K562 (cell line): ENCODE measurements around the gene MAP2. TPM values are rescaled to one million over a fixed set of nuclear protein-coding genes. Genes with fewer than 3 reads are reported as not detected.

Source experiments
- ATAC-seq: fragments of 200-7000 bp; cut with Tn5 transposase; 3 replicates; pipeline ENCODE4 v1.9.1; 2020; ENCODE audit warnings: moderate library complexity
- BruUV-seq: library from RNA; stranded (reverse); fragments of 400-500 nt; replicated peaks from 2 replicates; lab custom pipeline; 2021; lab: Mats Ljungman, UMichigan
- CTCF ChIA-PET: fragments of 300-600 bp; formaldehyde crosslinking; extraction: SDS; loops from one replicate; lab custom pipeline; 2021; ENCODE audit warnings: low intra/inter-chr PET ratio; lab: Yijun Ruan, JAX
- POLR2A ChIA-PET: fragments of 300-600, 350-650 bp; sonication (Branson Sonifier 250); formaldehyde crosslinking; extraction: SDS; loops from one replicate; lab custom pipeline; 2021; ENCODE audit warnings: antibody characterized with exemption, inconsistent platforms; lab: Yijun Ruan, JAX
- DNase-seq, 4 experiments: peaks; one replicate each; pipeline versions ENCODE4 v3.0.0 to v3.0.0-alpha.2; 2011 to 2018; ENCODE audit warnings: low spot score in 3 of 4, mixed read lengths in 3 of 4; ENCODE audit errors: extremely low read depth in 1 of 4
- FAIRE-seq: peaks from 2 replicates; lab custom pipeline; 2011; peaks lifted over from hg19 to GRCh38; lab: Jason Lieb, UNC
- H2AFZ ChIP-seq: 2 replicates; pipeline ENCODE4 v1.6.0; 2011; ENCODE audit warnings: low read depth, low read length, control low read depth, inconsistent platforms
- H3K27ac ChIP-seq: fragments of 200-600 bp; 3 replicates; pipeline ENCODE4 v1.8.0; 2011; ENCODE audit warnings: low read depth, mild to moderate bottlenecking, control low read depth, inconsistent platforms, low read length, moderate library complexity, mixed read lengths; ENCODE audit errors: extremely low read depth
- H3K27me3 ChIP-seq, 2 experiments: fragments of 300-600 bp in 1 of 2; 2 replicates in 1 of 2; 3 replicates in 1 of 2; pipeline versions ENCODE4 v1.6.0 to v1.8.0; 2011; ENCODE audit warnings: inconsistent platforms in 2 of 2, low read length in 2 of 2, mild to moderate bottlenecking in 1 of 2, mixed read lengths in 1 of 2, moderate library complexity in 1 of 2; ENCODE audit not compliant: control insufficient read depth in 2 of 2, insufficient read depth in 2 of 2
- H3K36me3 ChIP-seq: fragments of 300-600 bp; 3 replicates; pipeline ENCODE4 v1.8.0; 2011; ENCODE audit warnings: mild to moderate bottlenecking, low read length, inconsistent platforms; ENCODE audit not compliant: control insufficient read depth, insufficient read depth
- H3K4me1 ChIP-seq, 2 experiments: fragments of 200-600 bp in 1 of 2; replicated peaks in 1 of 2; 2 replicates in 1 of 2; 3 replicates in 1 of 2; pipeline versions ENCODE4 v1.5.1 to v1.8.0; 2011; ENCODE audit warnings: inconsistent platforms in 2 of 2, low read length in 2 of 2, mild to moderate bottlenecking in 1 of 2, mixed read lengths in 1 of 2, moderate library complexity in 1 of 2; ENCODE audit not compliant: control insufficient read depth in 2 of 2, insufficient read depth in 2 of 2
- H3K4me2 ChIP-seq: 2 replicates; pipeline ENCODE4 v1.6.1; 2011; ENCODE audit warnings: low read length, control low read depth, inconsistent platforms, mixed read lengths; ENCODE audit not compliant: insufficient read depth
- H3K4me3 ChIP-seq: fragments of 200-600 bp; sonication (generic), shearing (Covaris generic); 2 replicates; pipeline ENCODE4 v1.5.1; 2016; ENCODE audit warnings: control low read depth, inconsistent platforms
- H3K79me2 ChIP-seq: fragments of 200-600 bp; 3 replicates; pipeline ENCODE4 v1.8.0; 2011; ENCODE audit warnings: low read length, inconsistent platforms; ENCODE audit not compliant: control insufficient read depth, insufficient read depth
- H3K9ac ChIP-seq, 2 experiments: 2 replicates each; pipeline versions ENCODE4 v1.6.0 to v1.6.1; 2011; ENCODE audit warnings: low read depth in 2 of 2, low read length in 2 of 2, control low read depth in 1 of 2, inconsistent platforms in 1 of 2, mild to moderate bottlenecking in 1 of 2, mixed read lengths in 1 of 2; ENCODE audit not compliant: insufficient read depth in 1 of 2
- H3K9me1 ChIP-seq: one replicate; pipeline ENCODE4 v1.6.0; 2011; ENCODE audit warnings: inconsistent platforms, mild to moderate bottlenecking, low read length, moderate library complexity; ENCODE audit not compliant: control insufficient read depth, insufficient read depth
- H3K9me3 ChIP-seq: replicated peaks from 2 replicates; pipeline ENCODE4 v1.5.1; 2011; ENCODE audit warnings: low read depth, low read length, inconsistent platforms; ENCODE audit not compliant: control insufficient read depth, insufficient read depth
- H4K20me1 ChIP-seq: replicated peaks from 2 replicates; pipeline ENCODE4 v1.6.1; 2011; ENCODE audit warnings: low read length, inconsistent platforms, mixed read lengths; ENCODE audit not compliant: control insufficient read depth, insufficient read depth
- CBFA2T3 ChIP-seq: fragments of 450-650 bp; IDR thresholded peaks from 2 replicates; pipeline ENCODE4 v1.6.1; 2017
- CBX3 ChIP-seq, 2 experiments: IDR thresholded peaks; 1 replicate in 1 of 2; 2 replicates in 1 of 2; pipeline ENCODE4 v1.6.1; 2012; ENCODE audit warnings: inconsistent platforms in 2 of 2, low read length in 2 of 2, borderline replicate concordance in 1 of 2, control low read depth in 1 of 2
- HDAC1 ChIP-seq, 2 experiments: fragments of 450-650 bp; IDR thresholded peaks; 2 replicates each; pipeline ENCODE4 v1.6.1; 2016 to 2017; ENCODE audit warnings: inconsistent platforms in 1 of 2, mild to moderate bottlenecking in 1 of 2, moderate library complexity in 1 of 2
- MEF2D ChIP-seq: conservative IDR thresholded peaks from 2 replicates; pipeline ENCODE4 v1.6.1; 2016; ENCODE audit warnings: low read depth, missing genetic modification characterization, missing compliant biosample characterization
- MYNN ChIP-seq, 2 experiments: sonication (generic); formaldehyde crosslinking in 1 of 2; IDR thresholded peaks; 2 replicates each; pipeline versions ENCODE4 v1.5.0 to v1.6.1; 2016 to 2020; ENCODE audit warnings: antibody characterized with exemption in 1 of 2, missing genetic modification reagents in 1 of 2
- NR4A1 ChIP-seq, 2 experiments: fragments of 250-450 bp in 1 of 2; fragments of 450-650 bp in 1 of 2; sonication (Bioruptor Pico) in 1 of 2; IDR thresholded peaks; 2 replicates each; pipeline versions ENCODE4 v1.4.0 to v1.6.1; 2016 to 2020; ENCODE audit warnings: mild to moderate bottlenecking in 2 of 2, missing compliant biosample characterization in 1 of 2, missing genetic modification characterization in 1 of 2, moderate library complexity in 1 of 2
- SAFB ChIP-seq: fragments of 200-400 bp; formaldehyde crosslinking; IDR thresholded peaks from 2 replicates; pipeline ENCODE4 v1.6.1; 2017; ENCODE audit warnings: low read depth, low read length, borderline replicate concordance
- WGBS: fragments of 100-300 bp; shearing (Covaris generic); methylation state at CpG from one replicate; pipeline ENCODE4 v1.1.6; 2016; ENCODE audit warnings: low coverage, mixed read lengths; ENCODE audit not compliant: insufficient coverage; ENCODE audit errors: missing lambda C conversion rate; 5-methylcytosine and 5-hydroxymethylcytosine counted together
- in situ Hi-C: fragments of 300-500 bp; cut with MboI; formaldehyde crosslinking; loops from 4 replicates; pipeline ENCODE4 v1.15.0; 2018; ENCODE audit warnings: inconsistent platforms, mixed read lengths
- intact Hi-C: fragments of 100-400 bp; cut with micrococcal nuclease; formaldehyde crosslinking; loops from 2 replicates; pipeline ENCODE4 v1.14.2; 2022
- polyA plus RNA-seq, 8 experiments: library from polyadenylated mRNA; depleted of rRNA in 4 of 8; stranded (reverse) in 5 of 8; unstranded in 3 of 8; fragments of >200 nt; fragmentation: Nextera tagmentation in 2 of 8; fragmentation: Illumina TruSeq in 1 of 8; extraction: Ambion mirVana in 2 of 8; extraction: Trizol in 1 of 8; gene quantifications; 2 replicates each; pipeline versions ENCODE4 v1.2.1 to v1.2.3, GENCODE V29; 2011 to 2014; ENCODE audit warnings: inconsistent platforms in 1 of 8, missing spikeins in 1 of 8
- total RNA-seq, 7 experiments: library from RNA; depleted of rRNA in 6 of 7; stranded (reverse); fragments of >200 nt in 6 of 7; fragmentation: Illumina TruSeq in 2 of 7; extraction: Trizol in 2 of 7; gene quantifications; 2 replicates each; pipeline versions ENCODE4 v1.2.1 to v1.2.3, GENCODE V29; 2011 to 2021; ENCODE audit warnings: low replicate concordance in 1 of 7
- TF ChIP-seq, protein P1 (sequence below): sonication (generic); formaldehyde crosslinking; IDR thresholded peaks from 2 replicates; pipeline ENCODE4 v1.8.0; 2023; ENCODE audit warnings: missing genetic modification reagents, mild to moderate bottlenecking, borderline replicate concordance

The MAP2 gene
- total and polyA plus RNA-seq, 9 of the 15 experiments (the other 6 are each of a cell fraction or from before 2014, with no cell fraction given), result 0.13 TPM; not detected in 8

GRCh38 chr2:209463835-209464234 lies 40.0 kb downstream of the MAP2 start (continued):
- TF ChIP-seq CBX3 (IDR thresholded peaks at IDR 0.05; ENCODE audit: borderline replicate concordance in 1 of 2, low read length in 2 of 2) (no peak), CBFA2T3 (no peak), SAFB (no peak)
- TF ChIP-seq, protein P1, sequence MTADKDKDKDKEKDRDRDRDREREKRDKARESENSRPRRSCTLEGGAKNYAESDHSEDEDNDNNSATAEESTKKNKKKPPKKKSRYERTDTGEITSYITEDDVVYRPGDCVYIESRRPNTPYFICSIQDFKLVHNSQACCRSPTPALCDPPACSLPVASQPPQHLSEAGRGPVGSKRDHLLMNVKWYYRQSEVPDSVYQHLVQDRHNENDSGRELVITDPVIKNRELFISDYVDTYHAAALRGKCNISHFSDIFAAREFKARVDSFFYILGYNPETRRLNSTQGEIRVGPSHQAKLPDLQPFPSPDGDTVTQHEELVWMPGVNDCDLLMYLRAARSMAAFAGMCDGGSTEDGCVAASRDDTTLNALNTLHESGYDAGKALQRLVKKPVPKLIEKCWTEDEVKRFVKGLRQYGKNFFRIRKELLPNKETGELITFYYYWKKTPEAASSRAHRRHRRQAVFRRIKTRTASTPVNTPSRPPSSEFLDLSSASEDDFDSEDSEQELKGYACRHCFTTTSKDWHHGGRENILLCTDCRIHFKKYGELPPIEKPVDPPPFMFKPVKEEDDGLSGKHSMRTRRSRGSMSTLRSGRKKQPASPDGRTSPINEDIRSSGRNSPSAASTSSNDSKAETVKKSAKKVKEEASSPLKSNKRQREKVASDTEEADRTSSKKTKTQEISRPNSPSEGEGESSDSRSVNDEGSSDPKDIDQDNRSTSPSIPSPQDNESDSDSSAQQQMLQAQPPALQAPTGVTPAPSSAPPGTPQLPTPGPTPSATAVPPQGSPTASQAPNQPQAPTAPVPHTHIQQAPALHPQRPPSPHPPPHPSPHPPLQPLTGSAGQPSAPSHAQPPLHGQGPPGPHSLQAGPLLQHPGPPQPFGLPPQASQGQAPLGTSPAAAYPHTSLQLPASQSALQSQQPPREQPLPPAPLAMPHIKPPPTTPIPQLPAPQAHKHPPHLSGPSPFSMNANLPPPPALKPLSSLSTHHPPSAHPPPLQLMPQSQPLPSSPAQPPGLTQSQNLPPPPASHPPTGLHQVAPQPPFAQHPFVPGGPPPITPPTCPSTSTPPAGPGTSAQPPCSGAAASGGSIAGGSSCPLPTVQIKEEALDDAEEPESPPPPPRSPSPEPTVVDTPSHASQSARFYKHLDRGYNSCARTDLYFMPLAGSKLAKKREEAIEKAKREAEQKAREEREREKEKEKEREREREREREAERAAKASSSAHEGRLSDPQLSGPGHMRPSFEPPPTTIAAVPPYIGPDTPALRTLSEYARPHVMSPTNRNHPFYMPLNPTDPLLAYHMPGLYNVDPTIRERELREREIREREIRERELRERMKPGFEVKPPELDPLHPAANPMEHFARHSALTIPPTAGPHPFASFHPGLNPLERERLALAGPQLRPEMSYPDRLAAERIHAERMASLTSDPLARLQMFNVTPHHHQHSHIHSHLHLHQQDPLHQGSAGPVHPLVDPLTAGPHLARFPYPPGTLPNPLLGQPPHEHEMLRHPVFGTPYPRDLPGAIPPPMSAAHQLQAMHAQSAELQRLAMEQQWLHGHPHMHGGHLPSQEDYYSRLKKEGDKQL (CRISPR knock-in tag), result no peak

GRCh38 chr2:209468846-209469245 lies 45.0 kb downstream of the MAP2 start:
- H3K9me1 ChIP-seq, result no peaks in the 10 kb centered on the region
- no peaks in the 10 kb centered on the region for H3K36me3 ChIP-seq
- ChIA-PET CTCF (no interaction called here), POLR2A (no interaction called here)
- H3K27ac ChIP-seq, result no peak overlapping the region
- in situ Hi-C loops, result no loop called here
- H3K79me2 ChIP-seq, result no peaks in the 10 kb centered on the region
- no peak overlapping the region for H3K4me2 ChIP-seq
- whole genome bisulfite sequencing, result 0% methylated on average over 1 of the region's 1 CpG
- intact Hi-C loops, result no loop called here
- H4K20me1 ChIP-seq, result no peaks in the 10 kb centered on the region
- no peaks in the 10 kb centered on the region for H3K4me1 ChIP-seq
- 0 out of 2 replicates have a peak, but pooled peaks cover 2% of the 10 kb centered on the region for H3K9me3 ChIP-seq
- no peak overlapping the region for H3K4me3 ChIP-seq
- H3K9ac ChIP-seq, result no peak overlapping the region
- FAIRE-seq, result no peak
- no peak for ATAC-seq
- no peak overlapping the region for H2AFZ ChIP-seq
- no peaks in the 10 kb centered on the region for H3K27me3 ChIP-seq
- no peak for DNase-seq
- TF ChIP-seq MEF2D (tag) (no peak), HDAC1 (IDR thresholded peaks at IDR 0.05) (no peak), NR4A1 (CRISPR knock-in tag; IDR thresholded peaks at IDR 0.05) (no peak), NR4A1 (tag; IDR thresholded peaks at IDR 0.05) (no peak), MYNN (IDR thresholded peaks at IDR 0.05) (no peak), MYNN (CRISPR knock-in tag; IDR thresholded peaks at IDR 0.05) (no peak)
- BruUV-seq, result no TSS peak
